Stimulated activated naive CD8-positive, alpha-beta T cell treated with anti-CD3 and anti-CD28 coated beads, Interleukin-15, amount 100 ng/mL, for 72 hours (primary cell): ENCODE data around the gene CMPK2.

Source experiments
- ATAC-seq: fragments of 150-1000 bp; cut with Tn5 transposase; 2 replicates; pipeline ENCODE4 v1.10.0; 2021; ENCODE audit warnings: mild to moderate bottlenecking, moderate library complexity
- DNase-seq, 2 donors: peaks; one replicate each; pipeline ENCODE4 v3.0.0; 2021 to 2022
- H3K27ac Mint-ChIP-seq, 2 donors: one replicate each; pipeline ENCODE4 v1.8.0; 2022; ENCODE audit warnings: mild to moderate bottlenecking in 2 of 2, mixed read lengths in 2 of 2, moderate library complexity in 2 of 2
- H3K27me3 Mint-ChIP-seq: one replicate; pipeline ENCODE4 v1.8.0; 2022; ENCODE audit warnings: mixed read lengths
- H3K4me1 Mint-ChIP-seq: one replicate; pipeline ENCODE4 v1.8.0; 2022; ENCODE audit warnings: mild to moderate bottlenecking, mixed read lengths
- H3K4me3 Mint-ChIP-seq, 2 donors: one replicate each; pipeline ENCODE4 v1.8.0; 2022; ENCODE audit warnings: mild to moderate bottlenecking in 2 of 2, mixed read lengths in 2 of 2, moderate library complexity in 1 of 2
- H3K9me3 Mint-ChIP-seq, 2 donors: one replicate each; pipeline ENCODE4 v1.8.0; 2022; ENCODE audit warnings: mixed read lengths in 2 of 2

CMPK2 gene

DNA sequence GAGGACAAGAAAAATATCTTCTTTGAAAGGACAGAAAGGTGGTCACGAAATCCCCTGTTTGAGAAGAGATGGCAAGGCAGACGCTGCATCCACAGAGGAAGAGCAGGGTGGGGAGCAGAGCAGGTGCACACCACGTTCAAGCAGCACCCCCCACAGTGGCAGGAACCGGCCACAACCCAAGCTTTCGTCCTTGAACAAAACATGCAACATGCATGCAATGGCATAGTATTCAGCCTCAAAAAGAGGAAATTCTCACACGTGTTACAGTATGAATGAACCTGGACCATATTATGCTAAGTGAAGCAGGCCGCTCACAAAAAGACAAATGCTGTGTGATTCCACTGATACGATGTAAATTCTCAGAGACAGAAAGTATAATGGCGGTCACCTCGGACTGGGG lies 51.4 kb downstream of the CMPK2 start:
- Mint-ChIP-seq H3K27ac (no peak overlapping the region), H3K4me3 (no peak overlapping the region), H3K4me1 (no peaks in the 10 kb centered on the region), H3K9me3 (no peaks in the 10 kb centered on the region), H3K27me3 (peaks cover 8% of the 10 kb centered on the region)
- ATAC-seq (no peak), DNase-seq (no peak)

DNA sequence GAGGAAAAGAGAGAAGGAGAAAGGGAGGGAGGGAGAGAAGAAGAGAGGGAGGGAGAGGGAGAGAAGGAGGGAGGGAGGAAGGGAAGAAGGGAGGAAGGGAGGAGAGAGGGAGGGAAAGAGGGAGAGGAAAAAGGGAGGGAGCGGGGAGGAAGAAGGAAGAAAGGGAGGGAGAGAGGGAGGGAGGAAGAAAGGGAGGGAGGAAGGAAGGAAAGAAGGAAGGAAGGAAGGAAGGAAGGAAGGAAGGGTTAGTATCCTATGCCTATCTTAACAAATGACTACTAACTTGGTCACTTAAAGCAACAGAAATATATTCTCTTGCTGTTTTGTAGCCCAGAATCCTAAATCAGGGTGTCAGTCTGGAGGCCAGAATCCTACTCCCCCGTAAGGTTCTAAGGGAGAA lies 52.1 kb downstream of the CMPK2 start:
- no peak for DNase-seq
- no peak for ATAC-seq
- H3K9me3 Mint-ChIP-seq: no peaks in the 10 kb centered on the region
- peaks cover 8% of the 10 kb centered on the region for H3K27me3 Mint-ChIP-seq
- no peaks in the 10 kb centered on the region for H3K4me1 Mint-ChIP-seq
- no peak overlapping the region for H3K27ac Mint-ChIP-seq
- H3K4me3 Mint-ChIP-seq: no peak overlapping the region

DNA sequence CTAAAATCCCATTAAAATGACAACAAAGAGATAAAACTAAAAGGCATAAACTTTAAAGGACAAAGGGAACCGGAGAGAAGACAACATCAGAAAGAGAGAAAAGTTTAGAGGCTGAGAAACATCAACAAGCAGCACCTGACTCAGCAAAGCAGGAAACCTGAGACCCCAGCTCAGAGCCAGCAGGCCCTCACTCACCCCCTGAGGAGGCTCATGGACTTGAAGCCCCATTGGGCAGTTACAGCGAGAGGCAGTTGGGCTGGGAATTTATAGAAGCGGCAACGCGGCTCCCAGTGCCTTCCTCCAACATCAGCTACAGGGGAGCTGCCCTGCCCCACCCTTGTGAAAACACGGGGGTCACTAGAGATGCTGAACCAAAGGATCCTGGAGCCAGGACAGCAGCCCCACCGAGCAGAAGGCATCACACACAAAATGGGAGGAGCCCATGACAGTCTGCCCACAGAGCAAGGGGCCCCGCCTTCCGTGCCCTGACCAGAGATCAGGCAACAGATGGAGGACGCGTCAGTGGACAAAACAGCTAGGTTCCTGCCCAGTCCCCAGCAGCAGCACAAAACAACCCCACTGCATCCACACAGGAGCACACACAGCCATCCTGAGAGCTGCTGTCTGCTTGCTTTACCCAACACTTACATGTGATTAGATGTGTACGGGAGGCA lies 52.7 kb downstream of the CMPK2 start:
- H3K27ac Mint-ChIP-seq: peak overlapping the region in 1 of 2 donors; percentile 48
- H3K9me3 Mint-ChIP-seq: no peaks in the 10 kb centered on the region
- DNase-seq (no peak), ATAC-seq (no peak)
- peaks cover 8% of the 10 kb centered on the region for H3K27me3 Mint-ChIP-seq
- H3K4me1 Mint-ChIP-seq: no peaks in the 10 kb centered on the region
- no peak overlapping the region for H3K4me3 Mint-ChIP-seq

DNA sequence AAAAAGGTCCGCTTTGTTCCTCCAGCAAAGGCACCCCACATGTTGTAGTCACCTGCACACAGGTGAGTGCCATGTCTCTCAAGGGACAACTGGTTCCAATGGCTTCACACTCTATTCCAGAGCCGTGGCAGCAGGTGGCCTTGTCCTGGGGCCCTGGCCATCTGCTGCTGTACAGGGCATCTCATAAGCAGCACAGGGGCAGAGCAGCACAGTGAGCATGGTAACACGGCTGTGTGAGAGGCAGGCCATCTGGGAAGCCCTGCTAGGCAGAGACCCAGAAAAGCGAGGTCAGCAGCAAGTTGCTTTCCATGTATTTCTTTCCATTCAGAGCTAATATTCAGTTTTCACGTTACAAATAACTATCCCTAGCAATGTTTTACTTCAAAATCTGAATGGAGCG lies 54.7 kb downstream of the CMPK2 start:
- H3K27me3 Mint-ChIP-seq: no peaks in the 10 kb centered on the region
- ATAC-seq (no peak), DNase-seq (no peak)
- no peak overlapping the region for H3K27ac Mint-ChIP-seq
- H3K4me1 Mint-ChIP-seq: no peaks in the 10 kb centered on the region
- no peaks in the 10 kb centered on the region for H3K9me3 Mint-ChIP-seq
- no peak overlapping the region for H3K4me3 Mint-ChIP-seq

DNA sequence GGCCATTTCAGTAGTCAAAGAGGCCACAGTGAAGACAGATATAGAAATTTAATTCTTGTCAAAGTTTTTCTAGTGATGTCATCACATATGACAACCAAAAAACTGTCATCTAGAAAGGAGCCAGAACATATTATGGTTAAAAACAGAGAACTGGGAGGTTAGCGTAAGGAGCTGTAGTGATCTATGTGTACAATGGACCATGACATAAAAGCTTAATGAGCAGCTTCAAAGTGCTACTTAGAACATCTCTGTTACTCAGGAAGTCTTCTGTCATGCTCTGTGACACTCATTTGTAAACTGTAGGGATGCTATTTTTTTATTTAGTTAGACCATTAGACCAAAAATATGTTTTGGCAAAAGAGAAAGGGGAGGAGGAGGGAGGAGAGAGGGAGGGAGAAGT lies 57.3 kb downstream of the CMPK2 start:
- no peaks in the 10 kb centered on the region for H3K4me1 Mint-ChIP-seq
- no peak overlapping the region for H3K27ac Mint-ChIP-seq
- no peaks in the 10 kb centered on the region for H3K9me3 Mint-ChIP-seq
- no peak overlapping the region for H3K4me3 Mint-ChIP-seq
- peaks cover 15% of the 10 kb centered on the region for H3K27me3 Mint-ChIP-seq
- ATAC-seq: no peak
- DNase-seq: no peak

DNA sequence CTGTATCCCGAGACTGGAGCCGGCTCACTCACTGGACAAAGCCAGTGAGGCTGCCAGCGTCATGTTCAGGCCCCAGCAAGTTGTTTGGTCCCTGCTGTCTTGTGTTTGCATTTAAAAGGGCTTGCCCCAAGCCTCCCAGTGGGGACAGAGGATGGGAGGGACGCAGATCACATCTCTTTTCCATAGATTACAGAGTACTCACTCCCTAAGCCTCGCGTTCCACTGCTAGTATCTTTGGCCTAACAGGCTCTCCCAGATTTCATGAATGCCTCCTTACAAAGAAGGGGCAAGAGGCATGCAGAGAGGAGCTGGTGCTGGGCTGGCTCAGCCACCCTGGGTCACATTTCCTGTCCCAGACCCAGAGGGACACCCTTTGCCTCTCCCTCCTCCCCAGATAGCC lies 59.1 kb downstream of the CMPK2 start:
- no peak for DNase-seq
- no peak for ATAC-seq
- H3K4me3 Mint-ChIP-seq: no peak overlapping the region
- no peaks in the 10 kb centered on the region for H3K4me1 Mint-ChIP-seq
- H3K27me3 Mint-ChIP-seq: peaks cover 27% of the 10 kb centered on the region
- H3K9me3 Mint-ChIP-seq: no peaks in the 10 kb centered on the region
- no peak overlapping the region for H3K27ac Mint-ChIP-seq

DNA sequence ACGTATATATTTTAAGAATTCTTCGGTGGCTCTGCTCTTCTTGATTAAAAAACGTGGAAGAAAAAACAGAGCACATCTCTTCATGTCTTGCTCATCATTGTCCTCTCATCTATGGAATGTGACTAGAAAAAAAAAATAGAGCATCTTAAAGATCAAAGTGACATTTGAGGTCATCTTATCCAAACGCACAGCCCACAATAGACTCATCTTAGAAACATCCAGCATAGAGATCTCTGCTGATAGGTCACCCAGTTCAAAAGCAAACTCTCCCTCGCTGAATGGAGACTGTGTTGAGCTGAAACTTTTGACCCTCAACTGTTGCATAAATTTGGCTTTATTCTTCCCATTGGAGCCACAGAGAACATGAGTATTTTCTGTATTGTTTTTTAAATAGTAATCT lies 65.2 kb downstream of the CMPK2 start:
- no peak for ATAC-seq
- no peak for DNase-seq

More for the DNA sequence above, 65.2 kb downstream of the CMPK2 start:
- H3K4me1 Mint-ChIP-seq: no peaks in the 10 kb centered on the region
- H3K4me3 Mint-ChIP-seq: no peak overlapping the region
- H3K9me3 Mint-ChIP-seq: no peaks in the 10 kb centered on the region
- no peak overlapping the region for H3K27ac Mint-ChIP-seq
- H3K27me3 Mint-ChIP-seq: peaks cover 27% of the 10 kb centered on the region
